ENCODE data around the gene GC. TPM values are rescaled to one million over a fixed set of nuclear protein-coding genes. Genes with fewer than 3 reads are reported as not detected.
"Not testable (repeated sequence)": the region's sequence is repeated elsewhere in the genome, so short reads cannot be mapped to it uniquely, and the experiment has no call there.

The GC gene
- total RNA-seq, 1 experiment from 2014 or later, result 1.8 TPM

- H3K4me2 ChIP-seq (ENCODE audit: low read length), result no peak overlapping the region
- ATAC-seq (no peak), DNase-seq (ENCODE audit: low read depth, low spot score) (no peak)
- H4K20me1 ChIP-seq (ENCODE audit: insufficient read depth), result no peaks in the 10 kb centered on the region
- no peak overlapping the region for H2AFZ ChIP-seq (ENCODE audit: low read depth, low read length, poor library complexity, severe bottlenecking)
- H3K9me3 ChIP-seq (ENCODE audit: control insufficient read depth in 1 of 2, insufficient read depth in 1 of 2, low read depth in 1 of 2, low read length in 2 of 2), result no peaks in the 10 kb centered on the region
- H3K79me2 ChIP-seq (ENCODE audit: insufficient read depth, low read length), result no peaks in the 10 kb centered on the region
- no peak overlapping the region for H3K4me3 ChIP-seq (replicated peaks in 1 of 2; ENCODE audit: low read depth in 1 of 2, low read length in 2 of 2)
- TF ChIP-seq ATF3 (IDR thresholded peaks at IDR 0.05) (no peak), ZFX (IDR thresholded peaks at IDR 0.05) (no peak), FOSL1 (IDR thresholded peaks at IDR 0.05; ENCODE audit: low read depth) (no peak), ZNF274 (IDR thresholded peaks at IDR 0.05; ENCODE audit: low read depth, low read length) (no peak), ZBTB33 (IDR thresholded peaks at IDR 0.05; ENCODE audit: extremely low read depth, insufficient replicate concordance, low read length) (no peak), EZH2 (IDR thresholded peaks at IDR 0.05) (no peak), TCF7L2 (IDR thresholded peaks at IDR 0.05; ENCODE audit: borderline replicate concordance, extremely low read depth, insufficient read depth, insufficient read length) (no peak), EZH2phosphoT487 (IDR thresholded peaks at IDR 0.05; ENCODE audit: borderline replicate concordance) (no peak), CBX3 (IDR thresholded peaks at IDR 0.05; ENCODE audit: low read depth) (no peak), EGR1 (IDR thresholded peaks at IDR 0.05; ENCODE audit: low read depth) (no peak)
- intact Hi-C loops (cut with micrococcal nuclease), result no loop called here
- no peaks in the 10 kb centered on the region for H3K27me3 ChIP-seq (ENCODE audit: insufficient read depth, low read length)
- no peak overlapping the region for H3K27ac ChIP-seq (ENCODE audit: low read depth, low read length)
- H3K36me3 ChIP-seq (ENCODE audit: control insufficient read depth in 1 of 2, insufficient read depth in 2 of 2, low read length in 2 of 2), result no peaks in the 10 kb centered on the region; a peak in 1 of 4 replicates
- no peak overlapping the region for H3K9ac ChIP-seq (ENCODE audit: low read length)
- BruUV-seq (replicated peaks), result no TSS peak
- H3K4me1 ChIP-seq (ENCODE audit: control insufficient read depth in 1 of 2, insufficient read depth in 2 of 2, low read length in 2 of 2), result no peaks in the 10 kb centered on the region
- H3K9me2 ChIP-seq (ENCODE audit: insufficient read depth), result no peaks in the 10 kb centered on the region
- ChIA-PET POLR2A (no interaction called here), CTCF (no interaction called here), RAD21 (ENCODE audit: low non-redundant PET in 1 of 2, low total read pairs in 2 of 2, uncharacterized antibody in 2 of 2, unreplicated experiment in 2 of 2) (no interaction called here)
These were observed 37.5 kb downstream of the GC start for GRCh38 chr4:71746379-71746778.

- H3K4me3 ChIP-seq (replicated peaks in 1 of 2; ENCODE audit: low read depth in 1 of 2, low read length in 2 of 2); H3K9me3 ChIP-seq (ENCODE audit: control insufficient read depth in 1 of 2, insufficient read depth in 1 of 2, low read depth in 1 of 2, low read length in 2 of 2); H4K20me1 ChIP-seq (ENCODE audit: insufficient read depth); H3K9me2 ChIP-seq (ENCODE audit: insufficient read depth); BruUV-seq (replicated peaks); H3K27me3 ChIP-seq (ENCODE audit: insufficient read depth, low read length); H3K36me3 ChIP-seq (ENCODE audit: control insufficient read depth in 1 of 2, insufficient read depth in 2 of 2, low read length in 2 of 2); DNase-seq (ENCODE audit: low read depth, low spot score); H3K4me1 ChIP-seq (ENCODE audit: control insufficient read depth in 1 of 2, insufficient read depth in 2 of 2, low read length in 2 of 2); RAD21 ChIA-PET (ENCODE audit: low non-redundant PET in 1 of 2, low total read pairs in 2 of 2, uncharacterized antibody in 2 of 2, unreplicated experiment in 2 of 2); H3K4me2 ChIP-seq (ENCODE audit: low read length); POLR2A ChIA-PET; ATAC-seq; H3K79me2 ChIP-seq (ENCODE audit: insufficient read depth, low read length); intact Hi-C loops (cut with micrococcal nuclease); H3K9ac ChIP-seq (ENCODE audit: low read length); H3K27ac ChIP-seq (ENCODE audit: low read depth, low read length); CTCF ChIA-PET; H2AFZ ChIP-seq (ENCODE audit: low read depth, low read length, poor library complexity, severe bottlenecking): not testable (repeated sequence)
These were observed 45.1 kb downstream of the GC start for GRCh38 chr4:71738782-71739181.
